Activated CD8-positive, alpha-beta memory T cell treated with anti-CD3 and anti-CD28 coated beads for 24 hours (primary cell): ENCODE measurements around the gene CEP89.
A peak's percentile ranks its signal among the peaks of the same experiment; 100 is the strongest.
"Not testable (repeated sequence)": the region's sequence is repeated elsewhere in the genome, so short reads cannot be mapped to it uniquely, and the experiment has no call there.

Experiments
- DNase-seq: peaks from one replicate; pipeline ENCODE4 v3.0.0-alpha.2; 2020

The CEP89 gene

DNA sequence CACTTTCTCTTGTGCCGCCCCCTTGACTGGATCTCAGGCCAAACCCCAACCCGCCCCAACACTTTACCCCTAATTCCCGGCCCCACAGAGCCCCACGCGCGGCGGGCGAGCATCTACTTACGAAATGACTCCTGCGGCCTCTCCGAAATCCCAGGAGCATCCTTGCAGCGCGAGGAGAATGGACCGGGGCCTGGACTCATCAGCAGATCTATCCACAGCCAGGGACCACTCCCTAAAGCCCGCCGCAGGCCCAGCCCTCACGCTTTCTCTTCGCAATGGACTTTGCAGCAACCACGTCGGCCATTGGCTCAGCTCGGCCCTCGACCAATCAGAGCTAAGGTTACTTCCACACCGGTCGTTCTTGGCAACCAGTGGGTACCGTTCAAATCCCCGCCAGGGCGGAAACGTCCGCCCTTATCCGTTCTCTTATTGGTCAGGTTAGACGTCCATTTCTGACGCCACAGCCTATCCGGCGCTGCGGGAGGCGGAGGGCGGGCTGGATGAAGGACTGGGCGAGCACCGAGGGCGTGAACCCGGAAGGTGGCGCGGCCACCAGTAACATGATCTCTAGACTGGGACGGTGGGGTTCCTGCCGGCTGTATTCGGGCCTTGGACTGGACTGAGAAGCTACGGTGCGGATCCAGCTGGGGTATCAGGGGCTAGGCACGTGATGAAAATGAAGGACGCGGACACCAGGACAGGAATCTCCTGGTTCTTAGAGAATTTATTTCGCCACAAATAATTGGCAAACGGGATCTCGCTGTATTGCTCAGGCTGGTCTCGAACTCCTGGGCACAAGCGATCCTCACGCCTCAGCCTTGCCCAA, at the start of gene CEP89, which contains the start of gene FAAP24:
TSS of gene CEP89 (minus strand) at position 244 of the 826 bp plus-strand sequence. CDS start at position 160, 84 bp downstream.
TSS of gene FAAP24 (plus strand) at position 528 of the 826 bp plus-strand sequence. CDS start 955 bp downstream, outside the sequence.
- DNase-seq: peak; percentile 99

DNA sequence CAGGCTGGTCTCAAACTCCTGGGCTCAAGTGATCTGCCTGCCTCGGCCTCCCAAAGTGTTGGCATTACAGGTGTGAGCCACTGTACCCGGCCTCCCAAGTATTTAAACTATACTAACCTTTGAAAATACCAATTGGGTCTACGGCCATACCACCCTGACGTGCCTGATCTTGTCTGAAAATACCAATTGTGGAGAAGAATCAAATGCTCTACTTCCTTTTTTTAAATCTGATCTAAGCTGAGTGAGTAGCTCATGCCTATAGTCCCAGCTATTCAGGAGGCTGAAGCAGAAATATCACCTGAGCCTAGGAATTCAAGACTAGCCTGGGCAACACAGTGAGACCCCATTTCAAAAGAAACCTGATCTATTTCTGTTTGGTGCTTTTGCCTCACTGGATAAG, 39.1 kb upstream of the CEP89 start:
- not testable (repeated sequence) for DNase-seq

DNA sequence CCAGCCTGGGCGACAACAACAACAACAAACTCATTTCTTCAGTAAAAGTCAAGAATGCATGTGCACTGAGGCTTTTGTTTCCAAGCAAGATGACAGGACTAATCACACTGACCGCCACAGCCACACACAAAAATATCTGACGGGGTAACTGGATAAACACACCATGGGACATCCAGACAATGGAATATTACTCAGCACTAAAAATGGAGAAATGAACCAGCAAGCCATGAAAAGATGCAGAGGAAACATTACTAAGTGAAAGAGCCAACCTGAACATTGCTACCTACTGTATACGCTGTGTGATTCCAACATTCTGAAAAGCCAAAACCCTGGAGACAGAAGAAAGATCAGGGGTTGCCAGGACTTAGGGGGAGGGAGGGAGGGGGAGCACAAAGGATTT, 37.0 kb upstream of the CEP89 start:
- DNase-seq: no peak

DNA sequence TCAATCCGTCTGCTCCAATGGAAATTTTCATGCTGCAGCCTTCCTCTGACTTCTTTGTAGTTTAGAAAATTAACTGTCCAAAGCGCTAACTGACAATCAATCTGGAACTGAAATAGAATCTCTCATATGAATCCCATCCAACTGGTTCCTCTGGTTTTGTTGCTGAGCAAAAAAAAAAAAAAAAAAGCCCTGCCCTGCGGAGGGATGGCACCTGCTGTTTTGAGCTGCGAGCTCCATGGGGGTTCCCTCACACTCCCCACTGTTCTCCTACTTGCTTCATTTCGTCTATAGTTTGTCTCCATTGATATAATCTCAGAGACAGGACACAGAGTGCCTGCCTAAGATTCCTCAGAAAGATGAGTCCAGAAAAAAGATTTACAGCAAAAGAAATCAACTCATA, 33.7 kb upstream of the CEP89 start:
- DNase-seq: no peak

DNA sequence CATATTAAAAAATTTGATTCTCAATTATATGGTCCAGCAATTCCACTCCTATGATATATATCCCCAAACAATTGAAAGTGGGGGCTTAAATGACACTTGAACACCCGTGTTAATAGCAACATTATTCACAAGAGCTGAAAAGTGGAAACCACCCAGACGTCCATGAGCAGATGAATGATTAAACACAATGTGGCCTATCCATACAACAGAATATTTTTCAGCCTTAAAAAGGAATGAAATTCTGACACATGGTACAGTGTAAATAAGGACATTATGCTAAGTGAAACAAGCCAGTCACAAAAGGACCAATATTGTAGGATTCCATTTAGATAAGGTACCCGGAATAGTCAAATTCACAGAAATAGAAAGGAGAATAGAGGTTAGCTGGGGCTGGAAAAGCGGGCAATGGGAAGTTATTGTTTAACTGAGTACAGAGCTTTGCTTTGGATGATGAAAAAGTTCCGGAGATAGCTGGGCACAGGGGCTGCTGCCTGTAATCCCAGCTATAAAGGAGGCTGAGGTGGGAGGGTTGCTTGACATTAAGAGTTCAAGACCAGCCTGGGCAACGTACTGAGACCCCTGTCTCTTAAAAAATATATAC, 31.8 kb upstream of the CEP89 start:
- DNase-seq: not testable (repeated sequence)

DNA sequence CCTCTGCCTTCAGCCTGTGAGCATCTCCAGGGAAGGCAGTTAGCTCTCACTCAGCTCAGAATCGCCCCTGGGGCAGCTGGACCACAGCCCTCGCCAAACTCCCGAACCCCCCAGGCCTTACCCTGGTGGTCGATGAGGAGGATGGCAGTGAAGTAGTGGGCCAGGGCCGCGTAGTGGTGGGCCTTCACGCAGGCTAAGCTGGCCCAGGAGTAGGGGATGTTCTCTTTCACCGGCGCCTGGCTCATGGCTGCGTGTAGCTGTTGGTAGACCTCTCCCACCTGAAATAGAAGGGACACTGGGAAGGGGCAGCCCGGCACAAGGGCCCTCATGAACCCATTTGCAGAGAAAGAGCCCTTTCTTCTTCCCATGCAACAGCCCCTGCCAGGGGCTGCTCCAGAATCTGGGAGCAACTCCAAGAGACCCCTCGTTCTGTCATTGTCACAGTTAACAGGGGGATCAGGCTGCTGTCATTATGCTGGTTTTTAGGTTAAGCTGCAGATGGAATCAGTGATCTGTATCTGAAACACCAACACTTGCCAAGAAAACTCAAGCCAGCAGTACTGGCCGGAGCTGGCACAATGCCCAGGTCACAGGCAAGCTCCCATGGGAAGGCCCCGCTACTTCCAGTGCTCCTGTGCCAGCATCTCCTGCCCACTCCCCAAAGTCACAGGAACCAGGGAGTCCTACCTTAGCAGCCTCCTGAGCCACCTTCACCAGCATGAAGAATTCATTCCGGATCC, 30.5 kb upstream of the CEP89 start:
- not testable (repeated sequence) for DNase-seq

DNA sequence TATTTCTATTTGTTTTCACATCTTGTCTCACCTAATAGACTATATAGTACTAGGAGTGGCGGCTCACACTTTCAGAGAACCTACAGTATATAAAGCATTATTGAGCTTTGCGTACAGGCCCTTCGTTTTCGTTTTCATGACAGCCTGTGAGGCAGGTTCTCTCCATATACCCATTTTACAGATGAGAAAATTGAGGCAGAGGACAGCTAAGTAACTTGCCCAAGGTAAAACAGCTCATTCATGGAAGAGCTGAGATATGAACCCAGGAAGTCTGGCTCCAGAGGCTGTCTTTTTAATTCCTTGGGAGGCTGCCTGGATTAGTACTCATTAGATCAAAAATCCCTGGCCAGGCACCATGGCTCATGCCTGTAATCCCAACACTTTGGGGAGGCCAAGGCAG, 29.2 kb upstream of the CEP89 start:
- DNase-seq: no peak

DNA sequence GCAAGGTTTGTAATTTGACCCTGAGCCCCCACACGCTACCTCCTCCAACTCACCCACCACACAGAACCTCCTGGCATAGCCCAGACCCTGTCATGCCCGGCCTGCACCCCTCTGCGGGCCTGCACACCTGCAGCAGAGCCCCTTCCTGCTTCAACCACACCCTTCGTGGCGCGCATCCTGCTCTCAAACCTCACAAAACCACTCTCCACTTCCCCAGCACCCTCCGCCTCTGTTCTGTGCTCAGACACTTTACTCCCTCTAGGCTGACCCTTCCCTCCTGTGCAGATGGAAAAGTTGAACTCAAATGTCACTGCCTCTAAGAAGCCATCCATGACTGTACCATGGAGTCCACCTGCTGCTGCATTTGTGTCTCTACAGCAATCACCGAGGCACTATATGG, 28.8 kb upstream of the CEP89 start:
- DNase-seq: no peak

DNA sequence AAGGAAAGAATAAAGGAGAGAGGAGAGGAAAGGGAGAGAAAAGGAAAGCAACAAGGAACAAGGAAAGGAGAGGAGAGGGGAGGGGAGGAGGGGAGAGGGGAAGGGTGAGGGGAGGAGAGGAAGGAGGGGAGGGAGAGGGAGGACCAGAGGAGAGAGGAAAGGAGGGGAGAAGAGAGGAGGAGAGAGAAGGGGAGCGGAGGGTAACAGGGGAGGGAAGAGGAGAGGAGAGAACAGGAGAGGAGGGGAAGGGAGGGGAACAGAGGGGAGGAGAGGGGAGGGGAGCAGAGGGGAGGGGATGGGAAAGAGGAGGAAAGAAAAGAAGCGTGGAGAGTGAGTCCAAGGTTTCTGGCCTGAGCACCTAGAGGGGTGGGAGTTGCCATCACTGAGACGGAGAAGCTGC, 27.0 kb upstream of the CEP89 start:
- DNase-seq: no peak

DNA sequence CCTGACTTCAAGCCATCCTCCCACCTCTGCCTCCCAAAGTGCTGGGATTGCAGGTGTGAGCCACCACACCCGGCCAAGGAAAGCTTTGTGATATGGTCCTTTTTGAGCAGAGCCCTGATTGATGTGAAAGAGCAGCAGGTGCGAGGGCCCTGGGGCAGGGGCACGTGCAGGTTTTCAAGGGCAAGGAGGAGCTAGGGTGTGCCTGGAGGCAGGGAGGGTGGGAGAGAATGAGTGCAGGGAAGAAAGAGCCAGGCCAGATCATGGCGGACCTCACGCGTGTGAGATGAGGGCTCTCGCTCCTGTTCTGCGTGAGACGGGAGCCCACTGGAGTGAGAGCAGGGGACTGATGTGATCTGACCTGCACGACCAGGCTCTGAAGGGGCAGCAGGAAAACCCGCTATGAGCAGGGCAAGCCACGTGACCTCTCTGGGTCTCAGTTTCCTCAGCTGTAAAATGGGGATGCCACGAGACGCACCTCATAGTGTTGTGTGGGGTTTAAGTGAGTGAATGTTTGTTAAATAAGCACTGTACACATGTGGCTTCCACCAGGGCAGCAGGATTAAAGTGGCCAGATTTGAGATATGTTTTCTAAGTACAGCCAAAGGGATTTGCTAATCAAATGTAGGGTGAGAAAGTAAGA, 26.1 kb upstream of the CEP89 start:
- no peak for DNase-seq

DNA sequence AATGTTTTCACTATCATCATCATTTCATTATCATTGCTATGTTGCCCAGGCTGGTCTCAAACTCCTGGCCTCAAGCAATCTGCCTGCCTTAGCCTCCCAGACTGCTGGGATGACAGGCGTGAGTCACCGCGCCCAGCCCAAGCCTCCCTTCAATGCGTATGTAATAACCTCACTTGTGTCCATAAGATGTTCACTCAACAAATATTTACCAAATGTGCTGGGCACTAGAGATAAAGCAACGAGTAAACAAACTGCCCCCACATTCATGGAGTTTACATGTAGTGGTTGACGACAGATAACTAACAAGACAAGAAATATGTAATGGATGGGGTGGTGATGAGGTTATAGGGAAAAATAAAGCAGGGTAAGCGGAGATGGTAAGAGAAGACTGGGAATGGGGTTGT, 25.3 kb upstream of the CEP89 start:
- DNase-seq: not testable (repeated sequence)

DNA sequence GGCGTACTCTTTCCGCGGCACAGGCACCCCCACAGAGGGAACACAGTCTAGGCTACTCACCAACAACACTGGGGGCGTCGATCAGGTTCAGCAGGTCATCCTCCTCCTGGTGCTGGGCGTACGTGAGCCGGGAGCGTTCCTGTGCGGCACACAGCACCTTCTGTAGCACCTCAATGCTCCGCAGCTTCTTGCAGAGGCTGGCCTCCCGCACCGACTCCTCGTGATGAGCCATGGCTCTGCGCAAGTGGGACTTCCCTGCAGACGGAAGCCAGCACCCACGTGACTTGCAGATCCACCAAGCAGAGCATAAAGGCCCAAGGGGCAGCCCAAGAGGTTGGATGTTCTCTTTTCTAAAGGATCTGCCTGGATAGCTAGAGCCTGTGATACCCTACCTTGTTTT, 24.2 kb upstream of the CEP89 start:
- DNase-seq: not testable (repeated sequence)

DNA sequence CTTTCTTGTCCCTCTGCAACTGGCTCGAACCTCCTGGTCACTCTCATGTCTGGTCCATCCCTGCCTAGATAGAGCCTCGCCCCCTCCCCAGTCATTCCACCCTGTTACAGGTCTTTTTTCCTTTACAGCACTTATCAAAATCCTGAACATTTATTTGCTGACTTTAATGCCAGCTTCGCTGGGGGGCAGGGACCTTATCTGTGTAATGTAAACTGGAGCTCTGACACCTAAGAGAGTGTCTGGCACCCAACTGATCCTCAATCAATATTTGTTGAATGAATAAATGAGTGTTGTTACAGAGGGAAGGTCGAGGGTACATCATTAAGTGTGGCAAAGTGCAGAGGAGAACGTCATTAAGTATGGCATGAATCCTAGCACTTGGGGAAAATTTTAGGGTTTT, 17.0 kb upstream of the CEP89 start:
- DNase-seq: no peak

DNA sequence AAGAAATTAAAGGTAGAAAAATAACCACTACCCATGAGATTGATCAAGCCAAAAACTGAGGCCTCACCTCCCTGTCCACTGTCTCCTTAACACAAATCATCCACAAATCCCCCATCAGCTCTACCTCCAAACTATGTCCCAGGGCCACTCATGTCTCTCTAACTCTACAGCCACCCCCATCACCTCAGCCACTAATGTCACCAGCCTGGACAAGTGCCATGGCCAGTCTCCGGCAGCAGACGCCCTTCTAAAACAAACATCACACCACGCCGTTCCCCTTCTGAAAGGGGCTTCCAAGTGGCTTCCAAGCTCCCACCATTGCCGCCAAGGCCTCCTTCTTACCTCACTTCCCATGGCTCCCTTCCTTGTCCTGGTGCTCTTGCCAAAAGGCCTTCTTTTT, 16.5 kb upstream of the CEP89 start:
- DNase-seq: not testable (repeated sequence)

DNA sequence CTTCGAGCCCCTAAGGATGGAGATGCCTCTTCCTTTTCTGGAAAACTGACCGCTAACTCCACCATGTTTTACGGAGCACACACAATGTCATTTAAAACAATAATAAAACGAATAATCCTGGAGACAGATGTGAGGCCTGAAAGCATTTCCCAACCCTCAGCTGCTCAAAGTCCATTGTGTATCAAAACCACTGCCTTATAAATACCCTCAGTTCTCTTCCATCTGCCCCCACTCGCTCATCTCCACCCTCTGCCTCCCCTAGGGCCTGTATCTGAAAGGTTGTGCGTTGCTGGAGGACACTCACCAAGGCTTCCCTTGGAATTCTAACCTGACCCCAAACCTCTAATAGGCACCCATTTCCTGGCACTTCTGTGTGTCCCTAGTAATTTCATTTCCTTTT, 10.7 kb upstream of the CEP89 start:
- DNase-seq: not testable (repeated sequence)

DNA sequence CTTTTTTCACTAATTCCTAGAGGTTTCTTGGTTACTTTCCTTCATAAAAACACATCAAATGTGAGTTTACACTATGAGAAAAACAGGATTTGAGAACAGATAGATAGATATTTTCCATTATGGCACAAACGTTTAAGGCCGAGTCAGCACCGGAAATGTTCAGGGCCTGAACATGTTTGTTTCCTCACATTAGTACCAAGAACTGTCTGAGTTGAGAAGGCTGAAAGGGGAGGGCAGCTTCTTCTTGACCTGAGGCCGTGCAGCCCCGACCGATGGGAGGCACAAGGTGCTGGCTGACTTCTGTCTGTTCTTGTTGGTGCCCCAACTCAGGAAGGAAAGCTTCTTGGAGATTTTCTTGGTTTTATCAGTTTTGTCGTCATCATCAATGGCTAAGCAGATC, 8.0 kb upstream of the CEP89 start:
- not testable (repeated sequence) for DNase-seq

DNA sequence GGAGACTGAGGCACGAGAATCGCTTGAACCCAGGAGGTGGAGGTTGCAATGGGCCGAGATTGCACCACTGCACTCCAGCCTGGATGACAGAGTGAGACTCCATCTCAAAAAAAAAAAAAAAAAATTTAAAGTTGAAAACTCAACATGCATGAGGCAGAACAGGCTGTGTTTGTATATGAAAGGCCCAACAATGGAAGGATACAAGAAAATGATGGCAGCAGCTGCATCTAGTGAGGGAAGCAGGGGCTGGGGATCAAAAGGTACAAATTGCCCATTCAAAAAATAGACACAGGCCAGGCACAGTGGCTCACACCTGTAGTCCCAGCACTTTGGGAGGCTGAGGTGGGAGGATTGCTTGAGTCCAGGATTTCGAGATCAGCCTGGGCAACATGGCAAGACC, 6.1 kb upstream of the CEP89 start:
- DNase-seq: not testable (repeated sequence)

DNA sequence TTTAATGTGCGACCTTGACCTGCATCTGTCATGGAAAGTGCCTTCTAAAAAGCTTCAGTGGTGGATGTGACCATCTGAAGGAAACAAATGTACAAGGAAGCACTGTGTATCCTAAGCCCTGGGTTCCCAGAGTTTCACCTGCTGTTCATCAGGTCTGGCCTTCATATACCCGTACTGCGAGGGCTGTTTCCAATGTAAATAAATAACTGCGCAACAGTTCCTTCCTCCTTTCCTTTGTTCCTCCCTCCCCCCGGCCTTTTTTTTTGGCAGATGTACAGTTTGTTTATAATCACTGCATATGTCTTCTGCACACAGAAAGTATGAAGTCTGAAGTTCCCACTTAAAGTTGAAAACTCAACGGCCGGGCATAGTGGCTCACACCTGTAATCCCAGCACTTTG, 5.5 kb upstream of the CEP89 start:
- no peak for DNase-seq

DNA sequence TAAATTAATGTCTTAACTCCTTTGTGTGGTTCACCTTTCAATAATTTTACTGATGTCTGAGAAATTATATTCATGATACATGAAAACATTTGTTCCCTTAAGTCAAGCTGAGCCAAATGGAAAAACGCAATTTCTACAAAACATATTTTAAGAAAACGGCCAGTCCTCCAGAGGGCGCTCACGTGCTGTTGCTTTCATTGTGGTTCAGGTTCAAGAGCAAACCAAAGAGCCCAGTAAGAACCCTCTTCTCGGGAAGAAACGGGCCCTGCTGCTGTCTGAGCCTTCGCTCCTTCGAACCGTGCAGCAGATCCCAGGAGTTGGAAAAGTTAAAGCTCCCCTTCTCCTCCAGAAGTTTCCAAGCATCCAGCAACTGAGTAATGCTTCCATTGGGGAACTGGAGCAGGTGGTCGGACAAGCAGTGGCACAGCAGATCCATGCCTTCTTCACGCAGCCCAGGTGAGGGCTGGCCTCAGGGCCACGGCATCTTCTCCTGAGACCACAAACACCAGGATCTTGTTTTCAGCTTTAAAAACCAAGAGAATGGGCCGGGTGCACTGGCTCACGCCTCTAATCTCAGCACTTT, 4.6 kb upstream of the CEP89 start:
- peak; percentile 84 for DNase-seq

DNA sequence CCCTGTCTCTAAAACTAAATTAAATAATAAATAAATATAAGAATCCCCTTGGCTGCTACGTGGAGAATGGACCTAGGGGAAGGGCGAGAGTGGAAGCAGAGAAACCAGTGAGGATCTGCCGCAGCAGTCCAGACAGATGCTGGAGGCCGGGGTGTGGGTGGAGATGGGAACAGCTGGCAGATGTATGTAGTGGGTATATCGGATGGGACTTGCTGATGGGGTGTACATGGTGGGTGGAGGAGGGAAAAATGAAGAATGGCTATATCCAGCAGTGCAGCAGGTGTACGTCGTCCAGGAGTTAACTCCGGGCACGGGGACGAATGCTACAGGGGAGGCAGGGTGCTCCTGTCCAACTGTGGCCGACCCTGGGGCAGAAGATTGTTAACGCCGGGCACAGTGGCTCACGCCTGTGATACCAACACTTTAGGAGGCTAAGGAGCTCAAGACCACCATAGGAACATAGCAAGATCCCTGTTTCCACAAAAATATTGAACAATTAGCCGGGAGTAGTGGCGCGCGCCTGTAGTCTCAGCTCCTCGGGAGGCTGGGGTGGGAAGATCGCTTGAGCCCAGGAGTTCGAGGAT, 654 bp downstream of the CEP89 start:
- DNase-seq: no peak

DNA sequence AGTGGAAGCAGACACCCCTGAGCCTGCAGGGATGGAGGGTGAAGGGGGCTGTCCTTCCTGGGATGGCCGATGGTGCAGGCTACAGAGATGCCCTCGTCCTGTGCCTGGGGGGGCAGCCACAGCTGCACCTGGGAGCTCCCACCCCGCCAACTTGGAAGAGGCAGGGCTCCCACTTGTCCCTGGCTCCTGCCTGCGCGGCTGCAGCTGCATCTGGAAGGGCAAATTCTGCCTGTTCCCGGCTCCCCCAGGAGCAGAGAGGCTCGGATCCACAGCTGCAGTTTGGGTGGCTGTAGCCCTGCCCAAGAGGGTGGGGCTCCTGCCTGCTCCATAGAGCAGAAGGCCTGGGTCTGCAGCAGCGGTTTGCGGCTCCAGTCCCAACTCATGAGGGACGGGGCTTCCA, 2.2 kb downstream of the CEP89 start:
- DNase-seq: no peak

DNA sequence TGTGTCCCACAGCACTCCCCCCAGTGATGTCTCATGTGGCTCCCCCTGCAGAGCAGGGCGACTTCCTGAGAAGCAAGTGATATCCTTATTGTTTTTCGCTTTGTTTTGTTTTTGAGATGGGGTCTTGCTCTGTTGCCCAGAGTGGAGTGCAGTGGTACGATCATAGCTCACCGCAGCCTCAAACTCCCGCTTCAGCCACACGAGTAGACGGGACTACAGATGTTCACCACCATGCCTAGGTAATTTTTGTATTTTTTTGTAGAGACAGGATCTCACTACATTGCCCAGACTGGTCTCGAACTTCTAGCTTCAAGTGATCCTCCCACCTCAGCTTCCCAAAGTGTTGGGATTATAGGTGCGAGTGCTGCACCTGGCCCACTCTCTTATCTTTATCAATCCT, 5.0 kb downstream of the CEP89 start:
- DNase-seq: no peak
